ENCODE measurements around the gene RABEP2.
"Not testable (repeated sequence)": the region's sequence is repeated elsewhere in the genome, so short reads cannot be mapped to it uniquely, and the experiment has no call there.

Gene RABEP2

DNA sequence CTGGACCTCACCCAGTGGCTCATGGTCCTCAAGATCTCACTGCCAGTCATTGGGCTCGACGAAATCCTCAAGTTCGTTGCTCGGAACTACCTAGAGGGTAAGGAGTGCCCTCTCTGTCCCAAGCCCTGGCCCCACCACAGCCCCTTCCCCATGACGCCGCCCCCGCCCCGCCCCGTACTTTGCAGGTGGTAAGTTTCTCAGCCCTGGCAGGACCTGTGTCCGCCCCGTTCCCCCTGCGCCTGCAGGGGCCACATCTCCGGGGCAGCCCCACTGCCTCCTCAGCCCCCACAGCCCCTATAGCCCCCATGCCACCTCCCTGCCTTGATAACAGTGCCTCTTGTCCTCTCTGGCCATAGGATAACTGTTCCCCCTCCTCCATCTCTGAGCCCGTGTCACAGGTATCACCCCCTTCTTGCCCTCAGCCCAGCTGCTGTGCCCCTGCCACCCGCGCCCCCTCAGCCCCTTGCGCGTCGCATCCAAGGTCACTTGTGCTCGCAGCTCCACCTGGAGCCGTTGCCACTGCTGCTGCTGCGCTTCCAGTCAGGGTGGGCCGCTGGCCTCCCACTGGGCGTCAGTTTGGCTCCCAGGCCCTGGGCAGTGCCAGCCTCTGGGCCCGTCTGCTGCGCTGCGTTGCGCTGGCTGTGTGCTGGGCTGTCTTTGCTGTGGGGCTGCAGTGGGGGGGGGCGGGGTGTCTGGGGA is 21.5 kb downstream of the RABEP2 start:
- DNase-seq: no peak

DNA sequence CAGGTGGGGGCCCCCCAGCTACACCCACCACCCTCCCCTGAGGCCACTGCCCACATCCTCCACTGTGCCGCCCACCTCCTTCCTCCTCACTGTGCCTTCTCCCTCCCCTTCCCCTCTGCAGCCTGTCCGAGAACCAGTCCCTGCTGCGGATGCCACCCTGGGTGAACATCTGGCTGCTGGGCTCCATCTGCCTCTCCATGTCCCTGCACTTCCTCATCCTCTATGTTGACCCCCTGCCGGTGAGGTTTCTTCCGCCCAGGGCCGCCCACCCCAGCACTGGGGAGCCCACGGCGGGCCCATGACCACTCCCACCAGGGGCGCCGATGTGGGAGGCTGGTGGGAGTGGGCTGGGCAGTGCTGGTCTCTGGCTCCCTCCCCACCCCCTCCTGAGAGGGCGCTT is 22.1 kb downstream of the RABEP2 start:
- no peak for DNase-seq

GRCh38 chr16:28901862-28902261 is 23.2 kb downstream of the RABEP2 start:
- no peak for DNase-seq

- DNase-seq: no peak
Observed at GRCh38 chr16:28900601-28901000, 24.4 kb downstream of the RABEP2 start.

DNA sequence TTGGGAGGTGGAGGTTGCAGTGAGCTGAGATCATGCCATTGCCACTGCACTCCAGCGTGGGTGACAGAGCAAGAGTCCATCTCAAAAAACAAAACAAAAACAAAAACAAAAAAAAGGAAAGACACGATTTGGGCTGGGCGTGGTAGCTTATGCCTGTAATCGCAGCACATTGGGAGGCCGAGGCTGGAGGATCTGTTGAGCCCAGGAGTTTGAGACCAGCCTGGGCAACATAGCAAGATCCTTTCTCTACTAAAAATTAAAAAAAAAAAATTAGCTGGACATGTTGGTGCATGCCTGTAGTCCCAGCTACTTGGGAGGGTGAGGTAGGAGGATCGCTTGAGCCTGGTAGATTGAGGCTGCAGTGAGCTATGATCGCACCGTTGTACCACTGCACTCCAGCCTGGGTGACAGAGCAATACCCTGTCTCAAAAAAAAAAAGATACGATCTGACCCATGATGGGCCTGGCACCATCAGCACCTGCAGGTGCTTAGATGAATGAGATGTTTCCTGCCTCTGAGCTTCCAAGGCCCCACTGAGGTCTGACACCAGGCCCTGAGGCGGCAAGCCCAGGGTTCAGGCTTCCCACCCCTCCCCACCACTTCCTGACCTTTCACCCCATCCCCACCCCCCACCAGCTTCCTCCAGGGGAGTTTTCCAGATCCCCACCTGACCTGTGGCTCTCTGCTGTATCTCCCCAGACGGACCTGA is 25.0 kb downstream of the RABEP2 start:
- DNase-seq: no peak

- no peak for DNase-seq
Observed at GRCh38 chr16:28898942-28899341, 26.1 kb downstream of the RABEP2 start.

GRCh38 chr16:28898266-28898665 is 26.8 kb downstream of the RABEP2 start:
- DNase-seq: no peak

DNA sequence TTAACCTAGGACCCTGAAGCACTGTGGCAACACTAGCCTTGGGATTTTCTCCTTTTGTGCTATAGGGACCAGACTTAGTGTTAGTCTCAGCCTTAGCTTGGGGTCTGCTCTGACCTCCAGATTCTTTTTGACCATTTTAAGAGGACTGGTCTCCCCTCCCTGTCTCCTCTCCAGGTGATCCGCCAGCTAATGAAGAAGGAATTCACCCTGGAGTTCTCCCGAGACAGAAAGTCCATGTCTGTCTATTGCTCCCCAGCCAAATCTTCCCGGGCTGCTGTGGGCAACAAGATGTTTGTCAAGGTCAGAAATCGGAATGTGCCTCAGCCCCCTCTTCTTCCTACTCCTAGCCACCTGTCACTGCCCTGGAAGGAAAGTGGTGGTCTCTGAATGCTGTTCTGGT is 27.2 kb downstream of the RABEP2 start:
- DNase-seq: no peak

GRCh38 chr16:28895609-28896008 is 29.4 kb downstream of the RABEP2 start:
- DNase-seq: no peak

DNA sequence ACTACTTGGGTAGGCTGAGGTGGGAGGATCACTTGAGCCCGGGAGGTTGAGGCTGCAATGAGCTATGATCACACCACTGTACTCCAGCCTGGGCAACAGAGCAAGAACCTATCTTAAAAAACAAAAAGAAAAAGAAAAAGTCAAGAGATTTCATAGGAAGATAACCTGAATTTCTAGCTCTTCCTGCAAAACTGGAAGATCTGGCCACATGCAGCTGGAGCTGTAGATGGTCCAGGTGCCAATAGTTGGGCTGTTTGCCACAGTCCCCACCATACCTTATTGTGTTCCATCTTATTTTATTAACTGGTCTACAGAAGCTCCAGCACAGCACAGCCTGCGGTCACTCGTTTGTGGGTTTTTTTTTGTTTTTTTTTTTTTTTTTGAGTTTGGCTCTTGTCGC is 31.7 kb downstream of the RABEP2 start:
- DNase-seq: no peak

- DNase-seq: no peak
Observed at GRCh38 chr16:28891964-28892890, 32.8 kb downstream of the RABEP2 start.

DNA sequence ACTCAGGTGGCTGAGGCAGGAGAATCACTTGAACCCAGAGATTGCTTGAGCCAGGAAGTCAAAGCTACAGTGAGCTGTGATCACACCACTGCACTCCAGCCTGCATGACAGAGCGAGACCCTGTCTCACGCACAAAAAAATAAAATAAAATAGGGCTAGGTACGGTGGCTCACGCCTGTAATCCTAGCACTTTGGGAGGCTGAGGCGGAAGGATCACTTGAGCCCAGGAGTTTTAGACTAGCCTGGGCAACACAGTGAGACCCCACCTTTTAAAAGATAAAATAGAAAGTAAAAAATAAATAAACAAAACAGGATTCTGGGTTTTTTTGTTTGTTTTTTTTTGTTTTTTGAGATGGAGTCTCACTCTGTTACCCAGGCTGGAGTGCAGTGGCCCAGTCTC is 34.7 kb downstream of the RABEP2 start:
- DNase-seq: not testable (repeated sequence)

- DNase-seq: no peak
Observed at GRCh38 chr16:28886945-28887344, 38.1 kb downstream of the RABEP2 start.

- DNase-seq: no peak
Observed at GRCh38 chr16:28884045-28884444, 41.0 kb downstream of the RABEP2 start.

DNA sequence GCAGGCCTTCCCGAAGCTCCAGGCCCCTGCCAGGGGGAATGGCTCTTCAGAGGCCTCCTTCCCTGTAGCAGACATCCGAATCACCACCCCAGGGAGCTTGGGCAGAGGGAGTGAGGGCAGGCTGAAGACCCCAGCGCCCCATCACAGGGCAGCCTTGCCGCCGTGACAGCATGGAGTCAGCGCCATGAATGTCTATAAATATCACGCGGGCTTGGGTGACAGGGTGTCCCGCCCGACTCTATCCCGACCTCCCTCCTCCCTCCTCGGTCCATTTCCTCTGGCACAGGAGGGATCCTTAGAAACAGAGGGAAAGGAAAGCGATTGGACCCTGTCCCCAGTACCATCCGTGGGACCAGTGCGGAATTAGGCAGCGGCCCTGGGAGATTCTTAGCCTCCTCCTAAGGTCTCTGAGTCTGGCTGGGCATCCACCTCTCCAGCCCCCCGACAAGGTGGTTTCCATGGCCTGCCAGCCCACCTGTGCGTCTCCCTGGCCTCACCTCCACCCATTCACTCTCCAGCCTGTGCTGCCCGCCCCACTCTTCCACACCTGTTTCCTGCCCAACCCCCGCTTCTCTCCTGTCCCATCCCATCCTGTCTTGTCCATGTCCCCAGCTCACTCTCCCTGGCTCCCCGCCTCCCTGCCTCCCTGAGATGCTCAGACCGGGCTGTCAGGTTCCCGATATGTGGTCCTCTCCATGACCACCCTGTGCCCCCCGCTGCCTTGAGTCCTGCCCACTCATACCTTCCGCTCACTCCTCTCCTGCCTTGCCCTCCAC is 41.6 kb downstream of the RABEP2 start:
- DNase-seq: peak; percentile 18

DNA sequence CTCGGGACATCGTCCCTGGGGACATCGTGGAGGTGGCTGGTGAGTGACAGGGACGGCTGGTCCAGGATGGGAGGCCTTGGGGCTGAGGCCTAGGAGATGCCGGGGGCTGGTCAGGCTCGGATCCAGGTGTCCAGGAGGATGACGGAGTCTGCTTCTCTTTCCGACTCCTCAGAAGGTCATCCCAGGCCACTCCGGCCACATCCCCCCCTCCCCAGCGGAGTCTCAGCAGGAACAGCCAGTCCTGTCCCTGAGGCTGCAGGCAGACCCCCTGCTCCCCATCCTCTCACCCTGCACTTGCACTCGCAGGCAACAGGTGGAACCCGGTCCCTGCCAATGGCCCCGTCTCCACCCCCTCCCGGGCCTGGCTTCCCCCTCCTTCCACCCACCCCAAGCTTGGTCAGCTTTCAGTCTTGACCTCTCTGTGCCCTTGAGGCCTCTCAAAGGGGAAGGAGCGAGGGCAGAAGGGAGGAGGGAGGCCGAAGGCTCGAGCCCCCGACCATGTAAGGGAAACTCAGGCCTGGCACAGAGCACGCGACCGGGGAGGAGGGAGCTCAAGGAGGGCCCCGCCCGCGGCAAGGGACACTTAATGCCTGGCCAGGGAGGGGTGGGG is 42.4 kb downstream of the RABEP2 start:
- no peak for DNase-seq

- not testable (repeated sequence) for DNase-seq
Observed at GRCh38 chr16:28881565-28881964, 43.5 kb downstream of the RABEP2 start.

- no peak for DNase-seq
Observed at GRCh38 chr16:28880955-28881354, 44.1 kb downstream of the RABEP2 start.

DNA sequence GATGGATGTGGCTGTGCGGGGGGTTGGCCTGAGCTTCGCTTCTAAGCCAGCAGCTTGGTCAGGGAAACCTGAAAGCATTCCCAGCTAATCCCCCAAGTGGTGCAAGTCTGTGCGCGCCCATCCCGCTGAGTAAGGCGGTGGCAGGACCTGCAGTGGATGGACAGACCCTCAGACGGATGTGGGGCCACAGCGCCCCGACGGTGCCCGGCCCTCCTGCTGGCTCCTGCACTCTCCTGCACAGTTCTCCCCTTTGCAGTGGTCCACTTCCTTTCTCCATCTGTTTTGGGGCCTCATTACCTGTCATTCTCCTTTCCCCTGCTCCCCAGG is 44.5 kb downstream of the RABEP2 start:
- DNase-seq: no peak

- DNase-seq: peak; percentile 72
Observed at GRCh38 chr16:28879841-28880588, 45.0 kb downstream of the RABEP2 start.

DNA sequence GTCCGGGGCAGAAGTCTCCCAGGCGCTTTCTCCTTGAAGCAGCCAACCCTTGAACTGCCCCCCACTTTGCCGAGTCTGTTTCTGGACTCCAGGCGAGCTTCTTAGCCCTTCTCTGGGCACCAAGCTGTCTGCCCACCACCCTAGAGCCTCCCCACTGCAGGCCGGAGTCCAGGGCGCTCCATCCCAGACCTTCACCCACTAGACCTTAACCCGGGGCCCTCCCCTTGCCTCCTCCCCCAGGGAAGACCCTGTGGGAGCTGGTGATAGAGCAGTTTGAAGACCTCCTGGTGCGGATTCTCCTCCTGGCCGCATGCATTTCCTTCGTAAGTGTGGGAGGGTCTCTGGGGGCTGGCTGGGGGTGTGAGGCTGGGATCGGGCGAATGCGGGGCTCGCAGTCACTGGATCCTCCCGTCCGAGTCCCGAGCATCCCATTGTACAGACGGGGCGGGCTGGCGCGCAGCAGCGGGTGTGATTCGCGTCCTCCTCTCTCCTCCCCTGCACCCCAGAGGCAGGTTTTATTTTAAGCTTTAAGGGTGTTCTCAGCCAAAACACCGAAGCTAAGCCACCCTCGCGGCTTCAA is 45.7 kb downstream of the RABEP2 start:
- DNase-seq: no peak
